Ammon's horn (tissue), 1 donor: ENCODE data around the gene LRRN3.

Source experiments
- DNase-seq: peaks from one replicate; pipeline ENCODE4 v3.0.0-alpha.2; 2016; ENCODE audit warnings: low spot score

The LRRN3 gene

GRCh38 chr7:111080495-111081105 lies 10.3 kb upstream of the LRRN3 start:
- DNase-seq = no peak

- no peak for DNase-seq
Observed at GRCh38 chr7:111081546-111082267, 9.2 kb upstream of the LRRN3 start.

- DNase-seq = peak; percentile 60
Observed at GRCh38 chr7:111082351-111082750, 8.6 kb upstream of the LRRN3 start.

- no peak for DNase-seq
Observed at GRCh38 chr7:111083413-111083812, 7.5 kb upstream of the LRRN3 start.

GRCh38 chr7:111085356-111085755 lies 5.6 kb upstream of the LRRN3 start:
- no peak for DNase-seq

- DNase-seq = no peak
Observed at GRCh38 chr7:111086532-111086931, 4.4 kb upstream of the LRRN3 start.

- DNase-seq = no peak
Observed at GRCh38 chr7:111088328-111088727, 2.6 kb upstream of the LRRN3 start.

GRCh38 chr7:111089822-111090426 lies 1.0 kb upstream of the LRRN3 start:
- DNase-seq = peak; percentile 60

- DNase-seq = peak; percentile 46
Observed at GRCh38 chr7:111091593-111092358, 849 bp downstream of the LRRN3 start.

GRCh38 chr7:111092406-111093236 lies 1.7 kb downstream of the LRRN3 start:
- DNase-seq = no peak

GRCh38 chr7:111093496-111093895 lies 2.6 kb downstream of the LRRN3 start:
- no peak for DNase-seq

- no peak for DNase-seq
Observed at GRCh38 chr7:111094419-111094818, 3.5 kb downstream of the LRRN3 start.

GRCh38 chr7:111096997-111097396 lies 6.1 kb downstream of the LRRN3 start:
- no peak for DNase-seq

GRCh38 chr7:111098011-111098925 lies 7.3 kb downstream of the LRRN3 start:
- peak; percentile 80 for DNase-seq

GRCh38 chr7:111098926-111099250 lies 8.0 kb downstream of the LRRN3 start:
- no peak for DNase-seq

GRCh38 chr7:111101856-111102646 lies 11.1 kb downstream of the LRRN3 start:
- DNase-seq = no peak

GRCh38 chr7:111103136-111103535 lies 12.2 kb downstream of the LRRN3 start:
- DNase-seq = no peak

- DNase-seq = no peak
Observed at GRCh38 chr7:111103678-111104274, 12.8 kb downstream of the LRRN3 start.

- DNase-seq = no peak
Observed at GRCh38 chr7:111104710-111105109, 13.8 kb downstream of the LRRN3 start.

- DNase-seq = no peak
Observed at GRCh38 chr7:111105269-111105668, 14.3 kb downstream of the LRRN3 start.
